Activated naive CD4-positive, alpha-beta T cell treated with anti-CD3 and anti-CD28 coated beads, Interleukin-2, amount 50 U/mL, for 72 hours (primary cell): ENCODE measurements around the gene MEPE. TPM values are rescaled to one million over a fixed set of nuclear protein-coding genes. Genes with fewer than 3 reads are reported as not detected.

Experiments used
- ATAC-seq, 2 donors: fragments of 150-1000 bp; cut with Tn5 transposase; 2 replicates each; pipeline ENCODE4 v1.10.0; 2021; ENCODE audit warnings: mild to moderate bottlenecking in 2 of 2, moderate library complexity in 2 of 2
- DNase-seq, 2 donors: peaks; one replicate each; pipeline ENCODE4 v3.0.0; 2021 to 2022; ENCODE audit warnings: low spot score in 2 of 2
- H3K27ac Mint-ChIP-seq, 2 donors: one replicate each; pipeline ENCODE4 v1.8.0; 2022; ENCODE audit warnings: mild to moderate bottlenecking in 2 of 2, mixed read lengths in 2 of 2
- H3K36me3 Mint-ChIP-seq, 2 donors: one replicate each; pipeline ENCODE4 v1.8.0; 2022; ENCODE audit warnings: mixed read lengths in 2 of 2
- H3K9me3 Mint-ChIP-seq, 2 donors: one replicate each; pipeline ENCODE4 v1.8.0; 2022; ENCODE audit warnings: mixed read lengths in 2 of 2
- total RNA-seq, 2 donors: library from RNA; stranded (reverse); gene quantifications; one replicate each; pipeline ENCODE4 v1.2.3, GENCODE V29; 2022

MEPE gene
- total RNA-seq, 2 donors from 2014 or later, result not detected

DNA sequence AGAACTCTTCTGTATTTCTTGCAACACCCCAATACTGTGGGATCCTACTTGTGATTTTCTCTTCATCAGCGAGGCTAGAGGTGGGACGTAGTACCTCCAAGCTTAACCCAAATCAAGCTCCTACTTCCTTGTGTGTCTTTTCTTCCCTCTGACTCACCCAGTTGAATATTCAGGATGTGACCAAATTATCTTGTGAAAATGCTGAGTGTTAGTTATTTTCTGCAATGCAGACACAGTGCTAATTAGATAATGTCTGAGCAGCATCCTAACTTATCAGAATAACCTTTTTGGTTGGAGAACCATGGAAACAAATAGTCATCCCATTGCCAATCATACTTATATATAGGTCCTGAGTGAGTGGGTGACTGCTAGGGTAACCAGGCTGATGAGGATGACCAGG, 2.4 kb downstream of the MEPE start:
- DNase-seq (no peak), ATAC-seq (no peak)
- Mint-ChIP-seq H3K36me3 (no peaks in the 10 kb centered on the region), H3K9me3 (no peaks in the 10 kb centered on the region), H3K27ac (no peak overlapping the region)

DNA sequence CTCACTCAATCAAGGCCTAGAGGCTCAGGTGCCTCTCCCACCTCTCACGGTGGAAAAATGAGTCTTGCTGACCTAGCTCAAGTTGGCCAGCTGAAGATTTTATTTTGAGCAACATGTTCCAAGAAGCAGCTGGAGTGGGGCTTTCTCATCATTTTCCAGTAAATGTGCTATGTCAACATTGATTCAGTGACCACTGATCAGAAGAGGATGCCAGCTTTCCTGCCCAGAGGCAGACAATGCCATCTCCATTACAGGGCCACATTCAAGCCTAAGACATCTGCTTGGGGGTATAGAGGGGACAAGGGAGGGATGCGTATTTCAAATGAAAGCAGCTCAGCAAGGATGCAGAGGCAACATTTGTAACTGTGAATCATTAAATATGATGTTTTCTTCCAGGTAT, 3.0 kb downstream of the MEPE start:
- Mint-ChIP-seq H3K9me3 (no peaks in the 10 kb centered on the region), H3K36me3 (no peaks in the 10 kb centered on the region), H3K27ac (no peak overlapping the region)
- ATAC-seq (no peak), DNase-seq (no peak)

DNA sequence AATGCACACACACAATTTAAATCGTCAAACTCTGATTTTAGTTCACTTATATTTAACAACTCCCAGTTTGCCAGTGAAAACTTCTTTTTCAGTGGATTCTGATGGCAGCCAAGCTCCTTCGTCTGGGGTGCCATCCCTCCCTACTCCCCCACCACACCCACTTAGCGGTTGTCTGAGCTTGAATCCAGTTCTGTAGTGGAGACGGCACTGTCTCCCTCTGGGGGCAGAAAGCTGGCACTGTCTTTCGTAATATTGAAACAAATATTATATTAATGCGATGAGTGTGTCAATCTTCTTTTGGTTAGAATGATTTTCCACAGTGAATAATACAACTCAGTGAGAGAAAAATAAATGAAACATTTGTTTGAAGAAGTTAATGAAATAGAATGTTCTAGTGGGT, 5.4 kb downstream of the MEPE start:
- DNase-seq (no peak), ATAC-seq (no peak)
- H3K9me3 Mint-ChIP-seq, result no peaks in the 10 kb centered on the region
- no peak overlapping the region for H3K27ac Mint-ChIP-seq
- H3K36me3 Mint-ChIP-seq, result no peaks in the 10 kb centered on the region

DNA sequence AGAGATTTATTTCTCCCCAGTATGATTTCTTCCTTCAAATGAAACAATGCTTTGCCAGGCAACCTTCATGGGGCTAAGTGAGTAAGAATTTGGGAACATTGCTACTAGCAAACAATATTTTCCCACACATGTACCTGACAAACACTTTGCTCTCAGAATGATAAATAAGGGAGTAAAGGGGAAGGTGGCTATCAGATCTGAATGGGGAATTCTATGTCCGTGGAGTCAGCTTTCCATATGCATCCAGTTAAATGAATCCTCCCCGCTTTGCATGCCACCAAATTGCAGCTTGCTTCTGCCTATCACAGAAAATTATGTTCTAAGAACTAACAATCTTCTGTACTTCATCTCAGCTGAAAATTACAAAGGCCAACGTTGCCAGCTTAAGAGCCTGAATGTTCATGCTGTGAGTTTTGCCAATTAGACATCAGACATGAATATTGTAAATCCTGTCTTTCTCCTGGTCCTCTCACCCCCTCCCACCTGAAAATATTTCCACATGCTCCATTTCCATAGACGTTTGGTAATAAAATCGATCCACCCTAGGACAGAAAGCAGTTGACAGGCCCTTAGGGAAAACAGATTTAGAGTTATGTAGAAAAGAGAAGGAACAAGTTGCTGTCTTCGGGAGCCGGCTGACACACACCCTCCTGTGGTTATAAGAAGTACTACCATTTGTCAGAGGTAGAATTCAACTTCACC, 6.3 kb downstream of the MEPE start:
- ATAC-seq, result peak in 1 of 2 donors; percentile 40
- no peak overlapping the region for H3K27ac Mint-ChIP-seq
- no peaks in the 10 kb centered on the region for H3K9me3 Mint-ChIP-seq
- H3K36me3 Mint-ChIP-seq, result no peaks in the 10 kb centered on the region
- DNase-seq, result no peak

DNA sequence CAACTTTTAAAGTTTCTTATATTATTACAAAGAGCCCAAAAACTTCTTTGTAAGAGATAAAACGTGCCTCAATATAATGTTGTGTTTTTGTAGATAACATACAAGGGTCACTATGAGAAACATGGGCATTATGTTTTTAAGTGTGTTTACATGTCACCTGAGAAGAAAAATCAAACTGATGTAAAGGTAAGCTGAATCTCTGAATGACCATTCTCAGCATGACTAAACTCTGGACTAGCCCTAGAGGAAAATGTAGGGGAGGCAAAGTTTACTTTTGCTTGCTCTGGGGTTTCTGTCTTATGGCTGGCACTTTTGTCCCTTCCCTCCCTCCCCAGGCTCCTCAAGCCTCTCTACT, 6.8 kb downstream of the MEPE start:
- Mint-ChIP-seq H3K27ac (no peak overlapping the region), H3K9me3 (no peaks in the 10 kb centered on the region), H3K36me3 (no peaks in the 10 kb centered on the region)
- DNase-seq (no peak), ATAC-seq (no peak)

DNA sequence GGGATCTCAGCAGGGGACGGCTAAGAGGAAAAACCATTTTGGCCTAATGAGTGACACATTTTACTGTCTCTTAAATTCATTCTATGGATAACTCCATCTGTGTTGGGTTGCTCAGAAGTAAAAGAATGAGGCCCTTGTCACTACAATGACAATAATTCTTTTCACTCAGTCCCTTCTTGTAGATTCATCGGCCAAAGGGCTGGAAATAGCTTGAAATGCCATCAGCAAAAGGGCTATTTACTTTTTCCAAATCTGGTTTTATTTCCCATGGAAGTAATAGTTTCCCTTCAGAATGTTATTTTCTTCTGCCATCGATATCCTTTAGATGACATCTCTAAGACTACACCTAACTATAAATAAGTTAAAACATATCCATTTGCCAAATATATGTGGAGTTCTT, 7.4 kb downstream of the MEPE start:
- no peaks in the 10 kb centered on the region for H3K9me3 Mint-ChIP-seq
- no peaks in the 10 kb centered on the region for H3K36me3 Mint-ChIP-seq
- DNase-seq, result no peak
- no peak for ATAC-seq
- H3K27ac Mint-ChIP-seq, result no peak overlapping the region

DNA sequence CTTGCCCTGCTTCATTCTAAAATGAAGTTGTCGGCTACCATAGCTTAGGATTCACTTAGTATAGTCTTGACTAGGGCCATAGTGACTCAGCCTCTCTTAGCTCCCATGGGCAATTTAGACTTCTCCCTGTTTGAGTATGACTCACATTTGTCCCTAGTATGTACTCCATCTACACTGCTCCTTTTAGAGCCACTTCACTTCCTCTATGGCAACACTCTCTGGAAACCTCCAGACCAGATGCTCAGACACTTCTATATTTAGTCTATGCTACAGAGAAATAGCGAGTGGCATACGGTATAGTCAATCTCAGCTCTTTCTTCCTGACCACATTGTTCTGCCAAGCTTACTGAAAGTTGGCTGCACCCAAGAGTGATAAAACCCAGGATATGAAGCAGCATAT, 11.2 kb downstream of the MEPE start:
- Mint-ChIP-seq H3K36me3 (no peaks in the 10 kb centered on the region), H3K27ac (no peak overlapping the region), H3K9me3 (no peaks in the 10 kb centered on the region)
- DNase-seq, result no peak
- ATAC-seq, result peak in 1 of 2 donors; percentile 41

DNA sequence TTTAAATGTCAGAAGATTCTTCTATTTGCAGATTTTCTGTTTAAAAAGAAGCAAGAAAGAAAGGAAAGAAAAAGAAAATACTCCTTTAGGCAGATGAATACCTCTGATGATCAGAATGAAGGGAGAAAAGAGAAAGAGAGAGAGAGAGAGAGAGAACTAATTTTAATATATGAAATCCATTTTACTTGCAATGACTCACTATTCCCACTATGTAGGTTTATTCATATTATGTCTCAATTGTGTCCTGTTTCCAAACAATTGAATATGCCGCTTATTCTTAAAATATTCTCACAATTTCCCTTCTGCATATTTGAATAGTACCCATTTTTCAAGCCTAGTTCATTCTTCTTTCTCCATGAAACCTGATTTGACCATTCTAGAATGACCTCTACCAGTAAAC, 11.7 kb downstream of the MEPE start:
- DNase-seq (no peak), ATAC-seq (no peak)
- no peaks in the 10 kb centered on the region for H3K9me3 Mint-ChIP-seq
- no peak overlapping the region for H3K27ac Mint-ChIP-seq
- no peaks in the 10 kb centered on the region for H3K36me3 Mint-ChIP-seq

DNA sequence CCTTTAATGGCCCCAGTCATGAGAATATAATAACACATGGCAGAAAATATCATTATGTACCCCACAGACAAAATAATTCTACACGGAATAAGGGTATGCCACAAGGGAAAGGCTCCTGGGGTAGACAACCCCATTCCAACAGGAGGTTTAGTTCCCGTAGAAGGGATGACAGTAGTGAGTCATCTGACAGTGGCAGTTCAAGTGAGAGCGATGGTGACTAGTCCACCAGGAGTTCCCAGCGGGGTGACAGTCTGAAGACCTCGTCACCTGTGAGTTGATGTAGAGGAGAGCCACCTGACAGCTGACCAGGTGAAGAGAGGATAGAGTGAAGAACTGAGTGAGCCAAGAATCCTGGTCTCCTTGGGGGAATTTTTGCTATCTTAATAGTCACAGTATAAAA, 13.5 kb downstream of the MEPE start:
- ATAC-seq (no peak), DNase-seq (no peak)
- Mint-ChIP-seq H3K27ac (no peak overlapping the region), H3K9me3 (no peaks in the 10 kb centered on the region), H3K36me3 (no peaks in the 10 kb centered on the region)

DNA sequence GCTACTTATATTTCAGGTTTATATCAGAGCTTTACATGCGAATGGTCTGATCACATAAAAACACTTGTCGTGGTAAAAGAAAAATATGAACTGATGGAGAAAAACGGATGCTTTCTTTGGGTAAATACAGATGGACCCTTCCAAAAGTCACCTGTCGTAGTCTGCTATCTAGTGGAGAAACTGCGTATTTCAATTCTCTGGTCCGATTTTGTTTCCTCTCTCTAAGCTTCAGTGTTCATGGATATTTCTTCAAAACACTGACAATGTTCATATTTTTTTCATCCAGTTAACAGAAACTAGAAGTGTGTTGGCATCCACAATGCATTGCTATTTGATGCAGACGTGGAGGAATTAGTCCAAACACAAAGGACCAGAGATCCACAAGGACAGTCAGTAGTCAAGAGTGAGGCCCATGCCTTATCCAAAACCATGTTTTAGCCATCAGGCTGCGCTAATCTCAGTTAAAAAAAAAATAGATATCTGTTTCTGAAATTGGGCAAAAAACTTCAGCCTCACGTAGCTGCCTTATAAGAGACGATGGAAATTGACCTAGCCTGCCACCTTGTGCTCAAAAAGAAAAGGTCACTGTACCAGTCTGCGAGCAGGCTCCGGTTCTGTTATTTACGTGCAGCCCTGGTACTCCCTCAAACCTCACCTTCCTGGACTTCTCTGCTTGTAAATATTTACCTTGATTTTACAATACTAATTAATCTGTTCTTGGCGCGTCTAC, 16.0 kb downstream of the MEPE start:
- ATAC-seq (peak; percentile 83 to 88), DNase-seq (peak in 1 of 2 donors; percentile 27)
- Mint-ChIP-seq H3K36me3 (no peaks in the 10 kb centered on the region), H3K9me3 (no peaks in the 10 kb centered on the region), H3K27ac (no peak overlapping the region)

DNA sequence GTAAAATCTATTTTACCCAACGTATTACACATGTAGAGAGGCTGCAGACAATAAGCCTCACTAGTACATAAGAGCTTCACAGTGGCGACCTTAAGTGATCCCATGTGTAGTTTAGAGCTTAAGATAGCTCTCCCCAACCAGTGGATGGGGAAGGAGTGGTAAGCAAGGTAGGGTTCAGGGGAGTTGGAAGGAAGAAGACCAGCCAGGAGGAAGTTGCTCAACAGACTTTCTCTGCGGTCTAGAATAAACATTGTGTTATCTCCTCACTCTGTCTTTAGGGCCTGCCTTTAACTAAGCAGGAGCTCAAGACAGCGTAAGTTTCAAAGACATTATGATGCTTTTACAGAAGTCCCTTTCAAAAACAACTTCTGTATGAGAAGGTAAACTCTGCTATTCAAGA, 16.8 kb downstream of the MEPE start:
- ATAC-seq (no peak), DNase-seq (no peak)
- no peaks in the 10 kb centered on the region for H3K36me3 Mint-ChIP-seq
- no peak overlapping the region for H3K27ac Mint-ChIP-seq
- H3K9me3 Mint-ChIP-seq, result no peaks in the 10 kb centered on the region

DNA sequence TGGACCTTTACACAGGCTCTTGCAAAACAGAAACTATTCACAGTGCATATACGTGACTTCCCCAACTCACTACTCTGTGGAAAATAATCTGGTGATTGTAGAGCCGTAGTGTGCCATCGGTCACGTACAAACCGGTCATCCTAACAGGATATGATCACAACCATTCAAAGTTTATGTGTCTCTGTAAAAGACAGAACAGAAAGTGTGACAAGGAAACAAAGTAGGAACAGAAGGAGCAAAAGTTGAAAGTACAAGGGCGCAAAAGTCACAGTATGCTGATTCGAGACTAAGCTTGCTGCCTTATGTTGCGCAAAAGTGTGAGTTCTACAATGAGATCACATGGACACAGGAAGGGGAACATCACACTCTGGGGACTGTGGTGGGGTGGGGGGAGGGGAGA, 18.6 kb downstream of the MEPE start:
- H3K27ac Mint-ChIP-seq, result no peak overlapping the region
- no peaks in the 10 kb centered on the region for H3K36me3 Mint-ChIP-seq
- no peaks in the 10 kb centered on the region for H3K9me3 Mint-ChIP-seq
- DNase-seq (no peak), ATAC-seq (no peak)

DNA sequence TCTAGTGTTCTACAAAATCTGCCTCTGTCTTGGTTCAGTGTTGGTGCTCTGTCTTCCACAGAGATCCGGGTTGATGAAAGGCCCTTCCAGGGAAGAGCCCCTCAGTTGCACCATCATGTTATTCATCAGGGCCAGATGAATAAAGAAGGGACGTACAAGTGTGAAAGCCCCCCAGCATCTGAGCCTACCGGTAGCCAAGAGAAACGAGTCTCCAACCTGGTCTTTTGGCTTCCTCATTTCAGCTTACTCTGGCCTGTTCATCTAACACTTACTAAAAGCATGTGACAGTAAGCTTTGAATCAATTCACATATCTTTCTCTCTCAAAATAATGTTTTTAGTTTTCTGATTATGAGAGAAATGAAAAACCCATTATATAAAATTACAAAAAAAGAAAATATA, 19.2 kb downstream of the MEPE start:
- Mint-ChIP-seq H3K36me3 (no peaks in the 10 kb centered on the region), H3K9me3 (no peaks in the 10 kb centered on the region), H3K27ac (no peak overlapping the region)
- ATAC-seq (no peak), DNase-seq (no peak)

DNA sequence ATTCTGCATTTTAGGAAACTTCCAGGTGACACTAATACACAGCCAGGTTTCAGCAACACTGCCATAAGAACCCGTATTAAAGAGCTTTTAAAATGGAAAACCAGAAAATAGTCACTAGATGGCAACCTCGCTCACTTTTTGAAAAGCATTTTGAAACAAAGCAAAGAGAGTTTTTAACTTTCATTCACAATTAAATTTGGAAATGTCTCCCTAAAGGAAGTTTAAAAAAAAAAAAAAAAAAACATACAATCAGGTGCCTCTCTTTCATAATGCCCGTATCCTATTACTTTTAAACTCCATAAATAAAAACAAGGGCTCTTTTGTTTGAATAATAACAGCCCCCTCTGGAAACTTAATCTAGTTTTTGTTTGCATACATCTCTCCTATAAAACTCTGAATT, 20.3 kb downstream of the MEPE start:
- H3K36me3 Mint-ChIP-seq, result no peaks in the 10 kb centered on the region
- no peaks in the 10 kb centered on the region for H3K9me3 Mint-ChIP-seq
- ATAC-seq (no peak), DNase-seq (no peak)
- H3K27ac Mint-ChIP-seq, result no peak overlapping the region

DNA sequence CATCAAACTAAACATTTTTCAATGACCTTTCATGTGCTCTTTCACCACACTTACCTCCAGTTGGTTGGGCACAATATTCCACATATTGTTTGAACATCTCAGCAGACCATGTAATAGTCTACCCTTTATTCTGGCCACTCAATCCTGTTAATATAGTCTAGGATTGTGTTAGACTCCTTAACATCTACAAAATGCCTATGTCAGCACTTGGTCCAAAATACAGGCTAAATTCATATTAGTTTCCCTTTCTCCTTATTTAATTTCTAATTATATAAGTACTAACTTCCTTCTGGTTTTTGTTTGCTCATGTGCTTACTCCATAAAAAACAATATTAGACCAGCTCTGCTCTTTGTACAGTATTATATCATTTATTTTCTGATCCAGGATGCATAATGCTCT, 21.1 kb downstream of the MEPE start:
- Mint-ChIP-seq H3K27ac (no peak overlapping the region), H3K36me3 (no peaks in the 10 kb centered on the region), H3K9me3 (no peaks in the 10 kb centered on the region)
- ATAC-seq (no peak), DNase-seq (no peak)

DNA sequence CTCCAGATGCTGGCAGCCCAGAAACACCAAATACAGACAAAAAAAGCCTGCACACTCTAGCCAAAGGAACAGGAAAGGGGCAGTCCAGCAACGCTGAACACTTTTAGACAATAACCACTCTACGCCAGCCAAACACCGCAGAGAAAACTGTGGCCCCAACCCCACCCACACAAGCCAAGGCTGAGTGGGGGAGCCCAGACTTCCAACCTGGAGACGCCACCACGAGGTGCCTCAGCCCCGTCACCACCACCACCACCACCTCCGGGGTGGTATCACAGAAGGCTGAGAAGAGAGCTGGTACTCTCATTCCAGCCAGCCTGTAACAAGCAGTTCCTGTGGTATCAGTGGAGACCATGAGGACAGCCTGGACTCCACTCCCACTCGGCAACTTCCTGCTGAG, 22.8 kb downstream of the MEPE start:
- Mint-ChIP-seq H3K36me3 (no peaks in the 10 kb centered on the region), H3K9me3 (no peaks in the 10 kb centered on the region), H3K27ac (no peak overlapping the region)
- no peak for ATAC-seq
- no peak for DNase-seq

DNA sequence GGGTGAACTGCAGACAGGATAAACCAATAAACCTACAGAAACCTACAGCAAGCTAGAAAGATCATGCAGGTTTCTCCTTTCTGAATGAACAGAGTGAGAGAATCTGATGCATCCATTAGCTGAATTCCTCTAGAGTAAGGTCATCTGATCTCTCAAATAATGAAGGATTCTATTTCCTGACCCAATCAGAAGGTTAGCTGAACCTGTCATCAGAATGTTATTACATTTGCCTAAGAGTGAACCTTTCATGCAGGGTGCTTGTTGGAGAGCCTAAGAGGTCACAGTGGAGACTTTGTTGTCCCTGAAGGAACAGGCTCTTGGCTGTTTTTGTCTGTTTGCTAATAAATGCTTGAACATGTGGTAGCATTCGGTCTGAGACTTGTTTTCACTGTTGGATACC, 24.0 kb downstream of the MEPE start:
- H3K9me3 Mint-ChIP-seq, result no peaks in the 10 kb centered on the region
- no peak for DNase-seq
- H3K27ac Mint-ChIP-seq, result no peak overlapping the region
- ATAC-seq, result no peak
- no peaks in the 10 kb centered on the region for H3K36me3 Mint-ChIP-seq

DNA sequence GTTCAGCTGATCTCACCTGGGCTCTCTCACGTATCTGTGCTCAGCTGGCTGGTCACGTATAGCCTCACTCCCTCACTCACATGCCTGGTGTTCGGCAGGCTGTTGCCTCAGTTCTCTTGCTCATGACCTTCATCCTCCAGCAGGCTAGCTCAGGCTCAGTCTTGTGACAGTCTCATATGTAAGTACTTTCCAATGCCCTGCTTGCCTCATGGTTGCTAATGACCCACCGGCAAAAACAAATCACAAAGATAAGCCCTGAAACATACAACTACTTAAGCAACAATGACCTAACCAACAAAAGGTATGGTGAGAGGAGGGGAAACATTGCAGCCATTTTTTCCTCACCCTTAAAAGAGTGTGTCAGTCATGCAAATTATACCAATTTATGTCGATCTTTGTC, 25.0 kb downstream of the MEPE start:
- Mint-ChIP-seq H3K27ac (no peak overlapping the region), H3K9me3 (no peaks in the 10 kb centered on the region), H3K36me3 (no peaks in the 10 kb centered on the region)
- DNase-seq (no peak), ATAC-seq (no peak)
